ENCODE measurements around the gene LDLRAP1.
"Not testable (repeated sequence)": the region's sequence is repeated elsewhere in the genome, so short reads cannot be mapped to it uniquely, and the experiment has no call there.

GRCh38 chr1:25588786-25589185, 45.4 kb downstream of the LDLRAP1 start:
- TF ChIP-seq CTCF, POLR2AphosphoS5, POLR2A (IDR thresholded peaks at IDR 0.05): not testable (repeated sequence)
